Fibroblast of lung (primary cell): ENCODE results near the gene CCDC102A.

Source experiments
- EZH2 ChIP-seq: IDR thresholded peaks from 2 replicates; pipeline ENCODE4 v1.5.1; 2012; ENCODE audit warnings: low read length, control low read depth, mild to moderate bottlenecking; ENCODE audit errors: missing control alignments
- TF ChIP-seq, protein P1 (sequence below), 2 donors: IDR thresholded peaks in 1 of 2; conservative IDR thresholded peaks in 1 of 2; 1 replicate in 1 of 2; 2 replicates in 1 of 2; pipeline ENCODE4 v1.5.1; 2011 to 2012; ENCODE audit warnings: low read length in 2 of 2, control low read depth in 1 of 2, inconsistent platforms in 1 of 2, low read depth in 1 of 2, mild to moderate bottlenecking in 1 of 2

DNA sequence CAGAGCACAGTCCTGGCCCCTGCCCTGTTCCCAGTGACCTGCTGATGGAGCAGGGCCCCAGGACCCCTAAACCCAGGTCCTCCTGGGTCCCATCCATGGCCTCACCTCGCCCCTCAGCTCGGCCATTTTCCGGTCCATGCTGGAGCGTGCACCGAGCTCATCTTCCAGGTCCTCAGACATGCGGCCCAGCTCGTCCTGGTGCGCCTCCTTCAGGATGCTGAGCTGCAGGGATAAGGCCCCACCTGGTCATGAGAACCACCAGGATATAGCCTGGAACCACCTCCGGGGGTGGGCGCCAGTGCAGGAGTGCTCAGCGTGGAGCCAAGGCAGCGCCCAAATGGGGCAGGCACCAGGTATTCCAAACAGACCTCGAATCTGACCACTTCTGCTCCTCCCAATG lies 17.9 kb downstream of the CCDC102A start:
- TF ChIP-seq, protein P1, sequence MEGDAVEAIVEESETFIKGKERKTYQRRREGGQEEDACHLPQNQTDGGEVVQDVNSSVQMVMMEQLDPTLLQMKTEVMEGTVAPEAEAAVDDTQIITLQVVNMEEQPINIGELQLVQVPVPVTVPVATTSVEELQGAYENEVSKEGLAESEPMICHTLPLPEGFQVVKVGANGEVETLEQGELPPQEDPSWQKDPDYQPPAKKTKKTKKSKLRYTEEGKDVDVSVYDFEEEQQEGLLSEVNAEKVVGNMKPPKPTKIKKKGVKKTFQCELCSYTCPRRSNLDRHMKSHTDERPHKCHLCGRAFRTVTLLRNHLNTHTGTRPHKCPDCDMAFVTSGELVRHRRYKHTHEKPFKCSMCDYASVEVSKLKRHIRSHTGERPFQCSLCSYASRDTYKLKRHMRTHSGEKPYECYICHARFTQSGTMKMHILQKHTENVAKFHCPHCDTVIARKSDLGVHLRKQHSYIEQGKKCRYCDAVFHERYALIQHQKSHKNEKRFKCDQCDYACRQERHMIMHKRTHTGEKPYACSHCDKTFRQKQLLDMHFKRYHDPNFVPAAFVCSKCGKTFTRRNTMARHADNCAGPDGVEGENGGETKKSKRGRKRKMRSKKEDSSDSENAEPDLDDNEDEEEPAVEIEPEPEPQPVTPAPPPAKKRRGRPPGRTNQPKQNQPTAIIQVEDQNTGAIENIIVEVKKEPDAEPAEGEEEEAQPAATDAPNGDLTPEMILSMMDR (conservative IDR thresholded peaks at IDR 0.05 in 1 of 2, IDR thresholded peaks at IDR 0.05 in 1 of 2; ENCODE audit: low read depth in 1 of 2, low read length in 2 of 2) = no peak
- no peak for TF ChIP-seq EZH2
